ENCODE measurements around the gene MYO5C.

GRCh38 chr15:52283281-52283680 lies 12.3 kb downstream of the MYO5C start:
- TF ChIP-seq EP300 (IDR thresholded peaks at IDR 0.05) (no peak), POLR2A (IDR thresholded peaks at IDR 0.05; ENCODE audit: low read depth) (no peak)
- TF ChIP-seq, protein P1, sequence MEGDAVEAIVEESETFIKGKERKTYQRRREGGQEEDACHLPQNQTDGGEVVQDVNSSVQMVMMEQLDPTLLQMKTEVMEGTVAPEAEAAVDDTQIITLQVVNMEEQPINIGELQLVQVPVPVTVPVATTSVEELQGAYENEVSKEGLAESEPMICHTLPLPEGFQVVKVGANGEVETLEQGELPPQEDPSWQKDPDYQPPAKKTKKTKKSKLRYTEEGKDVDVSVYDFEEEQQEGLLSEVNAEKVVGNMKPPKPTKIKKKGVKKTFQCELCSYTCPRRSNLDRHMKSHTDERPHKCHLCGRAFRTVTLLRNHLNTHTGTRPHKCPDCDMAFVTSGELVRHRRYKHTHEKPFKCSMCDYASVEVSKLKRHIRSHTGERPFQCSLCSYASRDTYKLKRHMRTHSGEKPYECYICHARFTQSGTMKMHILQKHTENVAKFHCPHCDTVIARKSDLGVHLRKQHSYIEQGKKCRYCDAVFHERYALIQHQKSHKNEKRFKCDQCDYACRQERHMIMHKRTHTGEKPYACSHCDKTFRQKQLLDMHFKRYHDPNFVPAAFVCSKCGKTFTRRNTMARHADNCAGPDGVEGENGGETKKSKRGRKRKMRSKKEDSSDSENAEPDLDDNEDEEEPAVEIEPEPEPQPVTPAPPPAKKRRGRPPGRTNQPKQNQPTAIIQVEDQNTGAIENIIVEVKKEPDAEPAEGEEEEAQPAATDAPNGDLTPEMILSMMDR (IDR thresholded peaks at IDR 0.05) = no peak
